Measurements from ENCODE around the gene BAZ1A.

Gene BAZ1A

GRCh38 chr14:34875031-34875922 is at the start of gene BAZ1A:
Gene BAZ1A, minus strand, starts transcription at chr14:34875360. Its CDS starts 756 bp downstream, at chr14:34874604.
- DNase-seq, result no peak

- DNase-seq, result no peak
Observed at GRCh38 chr14:34920339-34920738, 45.2 kb upstream of the BAZ1A start.

- DNase-seq, result no peak
Observed at GRCh38 chr14:34913619-34914018, 38.5 kb upstream of the BAZ1A start.

- DNase-seq, result no peak
Observed at GRCh38 chr14:34912966-34913365, 37.8 kb upstream of the BAZ1A start.

GRCh38 chr14:34912182-34912581 is 37.0 kb upstream of the BAZ1A start:
- DNase-seq, result no peak

GRCh38 chr14:34911209-34912150 is 36.3 kb upstream of the BAZ1A start:
- no peak for DNase-seq

- no peak for DNase-seq
Observed at GRCh38 chr14:34906287-34906686, 31.1 kb upstream of the BAZ1A start.

- no peak for DNase-seq
Observed at GRCh38 chr14:34895277-34895676, 20.1 kb upstream of the BAZ1A start.

- DNase-seq, result no peak
Observed at GRCh38 chr14:34890937-34891336, 15.8 kb upstream of the BAZ1A start.

GRCh38 chr14:34888186-34888585 is 13.0 kb upstream of the BAZ1A start:
- DNase-seq, result no peak

- no peak for DNase-seq
Observed at GRCh38 chr14:34883954-34884353, 8.8 kb upstream of the BAZ1A start.

GRCh38 chr14:34874386-34875030 is 652 bp downstream of the BAZ1A start:
- DNase-seq, result no peak

GRCh38 chr14:34873589-34874385 is 1.4 kb downstream of the BAZ1A start:
- DNase-seq, result no peak

- no peak for DNase-seq
Observed at GRCh38 chr14:34872822-34873588, 2.2 kb downstream of the BAZ1A start.

GRCh38 chr14:34867199-34867598 is 8.0 kb downstream of the BAZ1A start:
- DNase-seq, result no peak

GRCh38 chr14:34865889-34866574 is 9.1 kb downstream of the BAZ1A start:
- no peak for DNase-seq

GRCh38 chr14:34863844-34864243 is 11.3 kb downstream of the BAZ1A start:
- no peak for DNase-seq

- DNase-seq, result no peak
Observed at GRCh38 chr14:34858765-34859164, 16.4 kb downstream of the BAZ1A start.

GRCh38 chr14:34857689-34858449 is 17.3 kb downstream of the BAZ1A start:
- no peak for DNase-seq

GRCh38 chr14:34853041-34853440 is 22.1 kb downstream of the BAZ1A start:
- DNase-seq, result no peak

Data from cerebellar nuclear complex (tissue), 1 donor.